ENCODE data around the gene CDIPT.
"Not testable (repeated sequence)": the region's sequence is repeated elsewhere in the genome, so short reads cannot be mapped to it uniquely, and the experiment has no call there.

CDIPT gene

DNA sequence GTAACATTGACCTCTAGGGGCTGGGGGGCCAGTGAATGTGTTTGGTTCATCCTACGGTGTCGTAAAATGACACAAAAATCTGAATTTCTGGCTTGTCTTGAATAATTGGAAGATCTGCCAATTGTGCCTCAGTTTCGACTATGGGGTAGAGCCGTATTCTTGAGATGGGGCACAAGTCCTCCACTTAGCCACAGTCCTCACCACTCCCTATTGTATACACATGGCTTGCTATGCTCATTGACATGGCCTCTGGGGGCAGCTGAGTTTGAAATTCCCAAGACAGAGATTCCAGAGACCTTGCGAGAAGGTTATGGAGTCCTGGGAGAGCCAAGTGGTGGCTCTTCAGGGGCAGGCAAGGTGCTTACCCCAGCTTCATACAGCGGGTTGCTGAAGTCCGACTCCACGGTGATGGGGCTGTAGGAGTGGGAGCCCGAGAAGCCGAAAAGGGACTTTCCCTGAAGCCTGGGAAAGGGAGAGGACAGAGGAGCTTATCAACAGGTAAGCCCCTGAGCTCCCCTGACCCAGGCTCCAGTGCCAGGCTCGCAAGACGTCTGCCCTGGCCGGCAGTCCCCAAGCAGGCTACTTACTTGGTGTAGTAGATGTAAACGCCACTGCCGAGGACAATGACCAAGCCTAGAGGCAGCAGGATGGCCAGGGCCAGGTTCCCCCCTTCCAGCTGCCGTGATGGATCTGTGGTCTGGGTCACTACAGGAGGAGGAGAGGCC, 9.0 kb upstream of the CDIPT start:
- no peak overlapping the region for H3K4me3 ChIP-seq (ENCODE audit: low read length)
- DNase-seq (ENCODE audit: low read depth) = no peak
- TF ChIP-seq, protein P1, sequence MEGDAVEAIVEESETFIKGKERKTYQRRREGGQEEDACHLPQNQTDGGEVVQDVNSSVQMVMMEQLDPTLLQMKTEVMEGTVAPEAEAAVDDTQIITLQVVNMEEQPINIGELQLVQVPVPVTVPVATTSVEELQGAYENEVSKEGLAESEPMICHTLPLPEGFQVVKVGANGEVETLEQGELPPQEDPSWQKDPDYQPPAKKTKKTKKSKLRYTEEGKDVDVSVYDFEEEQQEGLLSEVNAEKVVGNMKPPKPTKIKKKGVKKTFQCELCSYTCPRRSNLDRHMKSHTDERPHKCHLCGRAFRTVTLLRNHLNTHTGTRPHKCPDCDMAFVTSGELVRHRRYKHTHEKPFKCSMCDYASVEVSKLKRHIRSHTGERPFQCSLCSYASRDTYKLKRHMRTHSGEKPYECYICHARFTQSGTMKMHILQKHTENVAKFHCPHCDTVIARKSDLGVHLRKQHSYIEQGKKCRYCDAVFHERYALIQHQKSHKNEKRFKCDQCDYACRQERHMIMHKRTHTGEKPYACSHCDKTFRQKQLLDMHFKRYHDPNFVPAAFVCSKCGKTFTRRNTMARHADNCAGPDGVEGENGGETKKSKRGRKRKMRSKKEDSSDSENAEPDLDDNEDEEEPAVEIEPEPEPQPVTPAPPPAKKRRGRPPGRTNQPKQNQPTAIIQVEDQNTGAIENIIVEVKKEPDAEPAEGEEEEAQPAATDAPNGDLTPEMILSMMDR (conservative IDR thresholded peaks at IDR 0.05; ENCODE audit: low read length) = no peak

DNA sequence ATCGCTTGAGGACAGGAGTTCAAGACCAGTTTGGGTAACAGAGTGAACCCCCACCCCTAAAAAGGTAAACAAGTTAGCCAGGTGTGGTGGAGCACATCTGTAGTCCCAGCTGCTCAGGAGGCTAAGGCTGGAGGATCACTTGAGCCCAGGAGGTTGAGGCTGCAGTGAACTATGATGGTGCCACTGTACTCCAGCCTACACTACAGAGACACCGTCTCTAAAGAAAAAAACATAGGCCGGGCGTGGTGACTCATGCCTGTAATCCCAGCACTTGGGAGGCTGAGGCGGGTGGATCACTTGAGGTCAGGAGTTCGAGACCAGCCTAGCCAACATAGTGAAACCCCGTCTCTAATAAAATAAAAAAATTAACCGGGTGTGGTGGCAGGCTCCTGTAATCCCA, 6.0 kb upstream of the CDIPT start:
- not testable (repeated sequence) for DNase-seq (ENCODE audit: low read depth); H3K4me3 ChIP-seq (ENCODE audit: low read length)

DNA sequence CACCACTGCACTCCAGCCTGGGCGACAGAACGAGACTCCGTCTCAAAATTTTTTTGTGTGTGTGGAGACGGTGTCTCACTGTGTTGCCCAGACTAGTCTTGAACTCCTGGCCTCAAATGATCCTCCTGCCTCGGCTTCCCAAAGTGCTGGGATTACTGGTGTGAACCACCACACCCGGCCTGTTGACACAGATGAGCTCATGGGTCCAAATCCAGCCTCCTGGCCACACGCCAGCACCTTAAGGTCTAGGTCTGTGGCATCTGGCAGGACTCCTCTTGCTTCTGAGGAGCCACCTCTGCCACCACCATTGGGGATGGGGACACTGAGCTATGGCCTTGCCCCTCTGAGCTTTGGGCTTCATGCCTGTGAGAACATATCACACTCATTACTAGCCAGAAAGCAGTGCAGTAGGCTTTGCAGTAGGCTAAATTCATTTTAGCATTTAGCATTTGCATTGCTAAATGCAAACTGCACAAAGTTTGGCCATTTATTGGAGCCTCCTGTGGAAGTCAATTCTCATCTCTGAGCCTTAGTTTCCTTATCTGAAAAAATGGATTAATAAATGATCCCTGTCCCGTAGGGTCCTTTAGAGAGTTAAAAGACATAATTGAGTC, 5.5 kb upstream of the CDIPT start:
- DNase-seq (ENCODE audit: low read depth) = no peak
- H3K4me3 ChIP-seq (ENCODE audit: low read length) = no peak overlapping the region

DNA sequence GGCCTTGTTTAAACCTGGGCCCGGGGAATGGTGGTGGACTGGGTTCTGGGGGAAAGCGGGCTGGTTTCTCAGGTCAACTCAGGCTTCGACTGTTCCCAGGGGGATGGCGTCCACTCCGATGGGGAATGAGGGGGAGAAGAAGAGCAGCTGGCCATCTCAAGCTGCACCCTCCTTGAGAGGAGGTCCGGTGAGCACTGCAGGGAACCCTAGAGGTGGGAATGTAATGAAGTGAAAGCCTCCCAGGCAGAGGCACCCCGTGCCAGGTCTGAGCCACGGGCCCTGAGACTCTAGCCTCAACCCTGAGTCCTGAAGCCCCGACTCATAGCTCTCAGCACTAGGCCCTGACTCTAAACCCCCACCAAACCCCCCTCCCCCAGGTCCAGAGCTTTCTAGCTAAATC, 1.2 kb upstream of the CDIPT start:
- H3K4me3 ChIP-seq (ENCODE audit: low read length) = no peak overlapping the region
- TF ChIP-seq, protein P1 (conservative IDR thresholded peaks at IDR 0.05; ENCODE audit: low read length) = no peak
- no peak for DNase-seq (ENCODE audit: low read depth)

More for the DNA sequence above, 5.5 kb upstream of the CDIPT start:
- TF ChIP-seq, protein P1 (conservative IDR thresholded peaks at IDR 0.05; ENCODE audit: low read length) = no peak

DNA sequence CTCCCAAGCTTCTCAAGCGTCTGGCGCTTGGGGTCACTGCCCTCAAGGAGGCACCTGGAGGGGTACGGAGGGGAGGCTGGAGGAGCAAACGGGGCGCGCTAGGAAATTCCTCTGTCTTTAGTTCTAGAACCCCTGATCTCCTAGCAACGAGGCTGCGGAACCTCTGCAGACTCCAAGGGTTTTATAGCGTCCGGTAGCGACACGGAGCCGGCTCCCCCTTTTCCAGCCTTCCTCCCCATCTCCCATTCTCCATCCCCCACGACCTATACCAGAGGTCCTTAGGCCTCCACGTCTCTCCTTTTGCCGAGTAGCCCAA, 601 bp upstream of the CDIPT start:
- H3K4me3 ChIP-seq (ENCODE audit: low read length) = peak overlapping the region; percentile 31
- TF ChIP-seq, protein P1 (conservative IDR thresholded peaks at IDR 0.05; ENCODE audit: low read length) = no peak
- no peak for DNase-seq (ENCODE audit: low read depth)

DNA sequence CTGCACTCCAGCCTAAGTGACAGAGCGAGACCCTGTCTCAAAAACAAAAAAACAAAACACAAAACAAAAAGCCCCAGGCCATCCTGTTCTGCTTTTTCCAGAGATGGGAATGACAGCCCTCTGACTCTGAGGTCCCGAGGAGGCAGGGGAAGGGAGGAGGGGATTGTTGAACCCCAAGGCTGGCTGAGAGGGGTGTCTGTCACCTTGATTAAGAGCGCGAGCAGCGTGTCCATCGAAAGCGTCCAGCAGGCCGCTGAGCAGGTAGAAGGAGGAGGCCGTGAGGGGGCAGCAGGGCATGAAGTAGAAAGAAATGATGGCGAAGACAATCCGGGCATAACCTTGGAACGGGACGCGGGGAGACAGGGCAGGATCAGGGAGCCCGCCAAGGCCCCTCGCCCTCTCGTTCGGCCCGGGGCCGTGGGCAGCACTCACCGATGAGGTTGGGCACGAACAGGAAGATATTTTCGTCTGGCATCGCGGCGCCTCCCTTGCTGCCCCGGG, 593 bp downstream of the CDIPT start:
- TF ChIP-seq, protein P1 (conservative IDR thresholded peaks at IDR 0.05; ENCODE audit: low read length) = peak; percentile 35
- no peak for DNase-seq (ENCODE audit: low read depth)
- peak overlapping the region; percentile 86 for H3K4me3 ChIP-seq (ENCODE audit: low read length)

DNA sequence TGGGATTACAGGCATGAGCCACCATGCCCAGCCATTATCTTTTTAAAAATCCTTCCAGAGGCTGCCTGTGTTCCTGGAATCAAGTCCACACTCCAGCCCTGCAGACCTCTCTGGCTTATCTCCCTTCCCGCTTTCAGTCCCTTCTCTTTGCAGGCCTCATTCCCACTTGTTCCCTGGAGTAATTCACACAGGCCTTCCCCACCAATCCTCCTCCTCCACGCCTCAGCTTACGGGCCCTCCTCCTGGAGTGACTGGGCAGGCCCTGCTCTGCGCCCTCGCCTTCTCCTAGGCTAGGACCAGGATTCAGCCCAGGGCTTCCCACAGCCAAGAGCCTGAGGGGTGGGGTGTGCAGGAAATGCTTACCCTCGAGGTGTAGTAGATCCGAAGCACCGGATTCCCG, 2.8 kb downstream of the CDIPT start:
- H3K4me3 ChIP-seq (ENCODE audit: low read length) = no peak overlapping the region
- no peak for DNase-seq (ENCODE audit: low read depth)
- TF ChIP-seq, protein P1 (conservative IDR thresholded peaks at IDR 0.05; ENCODE audit: low read length) = no peak
